Testis (tissue), 2 donors: ENCODE data around the gene ENTPD1.

ENCODE experiments used
- POLR2A ChIP-seq: fragments of 450-650 bp; IDR thresholded peaks from one replicate; pipeline ENCODE4 v1.6.1; 2017; ENCODE audit warnings: antibody characterized with exemption, mild to moderate bottlenecking, moderate library complexity
- TF ChIP-seq, protein P1 (sequence below), 3 experiments: fragments of 450-650 bp in 2 of 3; fragments of 200-600 bp in 1 of 3; sonication (generic) in 1 of 3; IDR thresholded peaks; one replicate each; pipeline ENCODE4 v1.5.1; 2016 to 2019; ENCODE audit warnings: antibody characterized with exemption in 3 of 3, mild to moderate bottlenecking in 2 of 3, moderate library complexity in 1 of 3

DNA sequence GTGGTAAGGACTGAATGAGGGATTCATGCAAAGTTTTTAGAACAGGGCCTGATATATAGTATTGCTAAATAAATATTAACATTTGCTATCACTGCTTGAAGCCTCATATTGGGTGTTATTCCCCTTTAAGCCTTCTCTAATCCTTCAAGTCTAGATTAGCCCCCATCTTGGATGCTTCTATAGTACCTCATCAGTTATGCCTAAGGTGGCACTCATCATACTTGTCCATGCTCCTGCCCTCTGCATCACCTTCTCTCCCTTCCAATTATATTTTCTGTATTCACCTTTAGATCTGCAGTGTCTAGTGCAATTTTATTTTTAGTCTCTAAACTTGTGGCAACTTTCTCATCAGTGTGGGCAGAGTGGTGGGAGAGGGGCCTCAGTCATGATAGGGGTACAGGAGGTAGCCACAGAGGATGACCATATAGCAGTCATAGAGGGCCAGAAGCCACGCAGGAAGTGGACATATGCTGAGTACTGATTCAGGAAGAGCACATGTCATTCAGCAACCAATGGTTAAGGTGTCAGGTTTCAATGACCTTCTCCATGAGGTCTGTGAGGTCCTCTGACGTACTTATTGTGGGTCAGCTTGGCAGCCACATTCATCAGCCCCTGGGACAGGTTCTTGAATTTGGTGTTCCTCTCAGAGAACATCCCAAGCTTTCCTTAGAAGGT lies 2.5 kb downstream of the ENTPD1 start:
- TF ChIP-seq, protein P1, sequence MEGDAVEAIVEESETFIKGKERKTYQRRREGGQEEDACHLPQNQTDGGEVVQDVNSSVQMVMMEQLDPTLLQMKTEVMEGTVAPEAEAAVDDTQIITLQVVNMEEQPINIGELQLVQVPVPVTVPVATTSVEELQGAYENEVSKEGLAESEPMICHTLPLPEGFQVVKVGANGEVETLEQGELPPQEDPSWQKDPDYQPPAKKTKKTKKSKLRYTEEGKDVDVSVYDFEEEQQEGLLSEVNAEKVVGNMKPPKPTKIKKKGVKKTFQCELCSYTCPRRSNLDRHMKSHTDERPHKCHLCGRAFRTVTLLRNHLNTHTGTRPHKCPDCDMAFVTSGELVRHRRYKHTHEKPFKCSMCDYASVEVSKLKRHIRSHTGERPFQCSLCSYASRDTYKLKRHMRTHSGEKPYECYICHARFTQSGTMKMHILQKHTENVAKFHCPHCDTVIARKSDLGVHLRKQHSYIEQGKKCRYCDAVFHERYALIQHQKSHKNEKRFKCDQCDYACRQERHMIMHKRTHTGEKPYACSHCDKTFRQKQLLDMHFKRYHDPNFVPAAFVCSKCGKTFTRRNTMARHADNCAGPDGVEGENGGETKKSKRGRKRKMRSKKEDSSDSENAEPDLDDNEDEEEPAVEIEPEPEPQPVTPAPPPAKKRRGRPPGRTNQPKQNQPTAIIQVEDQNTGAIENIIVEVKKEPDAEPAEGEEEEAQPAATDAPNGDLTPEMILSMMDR (IDR thresholded peaks at IDR 0.05): no peak
- TF ChIP-seq POLR2A: no peak
